ENCODE measurements around the gene BMI1. TPM values are rescaled to one million over a fixed set of nuclear protein-coding genes. Genes with fewer than 3 reads are reported as not detected.

Gene BMI1
- total and polyA plus RNA-seq, 3 donors from 2014 or later = 56.3 to 120 (median 111) TPM

GRCh38 chr10:22368981-22369380 is 48.1 kb downstream of the BMI1 start:
- DNase-seq = no peak
- Histone ChIP-seq H3K36me3 (ENCODE audit: low read depth, missing control alignments) (no peaks in the 10 kb centered on the region), H3K9me3 (no peaks in the 10 kb centered on the region), H3K27me3 (no peaks in the 10 kb centered on the region), H3K27ac (no peak overlapping the region), H3K4me3 (no peak overlapping the region), H3K4me1 (peaks cover 12% of the 10 kb centered on the region)
- TF ChIP-seq CTCF (IDR thresholded peaks at IDR 0.05) = no peak
- TF ChIP-seq POLR2A (IDR thresholded peaks at IDR 0.05) = no peak
- intact Hi-C loops (cut with DNase I; ENCODE audit: low total_unique reads) = no loop called here
- 48 to 76% methylated on average over 2 of the region's 2 CpGs for WGBS, 2 donors

GRCh38 chr10:22369434-22370072 is 48.7 kb downstream of the BMI1 start:
- no peak overlapping the region for H3K4me3 ChIP-seq
- H3K36me3 ChIP-seq (ENCODE audit: low read depth, missing control alignments) = no peaks in the 10 kb centered on the region
- H3K4me1 ChIP-seq = peaks cover 12% of the 10 kb centered on the region
- intact Hi-C loops (cut with DNase I; ENCODE audit: low total_unique reads) = no loop called here
- no peaks in the 10 kb centered on the region for H3K9me3 ChIP-seq
- H3K27me3 ChIP-seq = no peaks in the 10 kb centered on the region
- 94 to 95% methylated on average over 5 of the region's 5 CpGs for WGBS, 2 donors
- no peak overlapping the region for H3K27ac ChIP-seq
- TF ChIP-seq POLR2A (IDR thresholded peaks at IDR 0.05) (no peak), CTCF (IDR thresholded peaks at IDR 0.05) (no peak)
- no peak for DNase-seq

GRCh38 chr10:22370320-22370719 is 49.4 kb downstream of the BMI1 start:
- intact Hi-C loops (cut with DNase I; ENCODE audit: low total_unique reads) = no loop called here
- H3K27ac ChIP-seq = no peak overlapping the region
- no peak for DNase-seq
- H3K4me3 ChIP-seq = no peak overlapping the region
- no peaks in the 10 kb centered on the region for H3K9me3 ChIP-seq
- no peaks in the 10 kb centered on the region for H3K36me3 ChIP-seq (ENCODE audit: low read depth, missing control alignments)
- no peaks in the 10 kb centered on the region for H3K27me3 ChIP-seq
- H3K4me1 ChIP-seq = peaks cover 12% of the 10 kb centered on the region
- TF ChIP-seq CTCF (IDR thresholded peaks at IDR 0.05) (no peak), POLR2A (IDR thresholded peaks at IDR 0.05) (no peak)

- no peaks in the 10 kb centered on the region for H3K27me3 ChIP-seq
- WGBS, 2 donors = 82 to 83% methylated on average over 6 of the region's 6 CpGs
- H3K36me3 ChIP-seq (ENCODE audit: low read depth, missing control alignments) = no peaks in the 10 kb centered on the region
- TF ChIP-seq POLR2A (IDR thresholded peaks at IDR 0.05) (no peak), CTCF (IDR thresholded peaks at IDR 0.05) (no peak)
- peaks cover 12% of the 10 kb centered on the region for H3K4me1 ChIP-seq
- no peaks in the 10 kb centered on the region for H3K9me3 ChIP-seq
- H3K27ac ChIP-seq = peak overlapping the region in 1 of 2 donors; percentile 40
- H3K4me3 ChIP-seq = no peak overlapping the region
- intact Hi-C loops (cut with DNase I; ENCODE audit: low total_unique reads) = no loop called here
- DNase-seq = peak; percentile 39
Observed at GRCh38 chr10:22372298-22372697, 51.4 kb downstream of the BMI1 start.

- DNase-seq = peak; percentile 92
- H3K27ac ChIP-seq = peak overlapping the region in 1 of 2 donors; percentile 40
- WGBS, 2 donors = 30 to 46% methylated on average over 9 of the region's 9 CpGs
- no peak overlapping the region for H3K4me3 ChIP-seq
- H3K36me3 ChIP-seq (ENCODE audit: low read depth, missing control alignments) = no peaks in the 10 kb centered on the region
- TF ChIP-seq CTCF (IDR thresholded peaks at IDR 0.05) (no peak), POLR2A (IDR thresholded peaks at IDR 0.05) (no peak)
- H3K4me1 ChIP-seq = peaks cover 12% of the 10 kb centered on the region
- H3K9me3 ChIP-seq = no peaks in the 10 kb centered on the region
- intact Hi-C loops (cut with DNase I; ENCODE audit: low total_unique reads) = no loop called here
- H3K27me3 ChIP-seq = no peaks in the 10 kb centered on the region
Observed at GRCh38 chr10:22372917-22373316, 52.0 kb downstream of the BMI1 start.

Measured in testis (tissue), 3 donors.